Neural crest cell (in vitro differentiated cells): ENCODE measurements around the gene CCDC178. TPM values are rescaled to one million over a fixed set of nuclear protein-coding genes. Genes with fewer than 3 reads are reported as not detected.

ENCODE experiments used
- DNase-seq: peaks from one replicate; pipeline ENCODE4 v3.0.0; 2021; ENCODE audit warnings: low read depth, mixed read lengths, low spot score
- H3K27ac Mint-ChIP-seq: one replicate; pipeline ENCODE4 v1.8.0; 2021; ENCODE audit warnings: mild to moderate bottlenecking, mixed read lengths; ENCODE audit not compliant: unreplicated experiment
- H3K27me3 Mint-ChIP-seq: 2 replicates; pipeline ENCODE4 v1.8.0; 2021; ENCODE audit warnings: low read depth, mild to moderate bottlenecking, mixed read lengths
- H3K36me3 Mint-ChIP-seq: 2 replicates; pipeline ENCODE4 v1.8.0; 2021; ENCODE audit warnings: low read depth, mild to moderate bottlenecking, mixed read lengths
- H3K4me1 Mint-ChIP-seq: 2 replicates; pipeline ENCODE4 v1.8.0; 2021; ENCODE audit warnings: mixed read lengths
- H3K4me3 Mint-ChIP-seq: one replicate; pipeline ENCODE4 v1.8.0; 2021; ENCODE audit warnings: mild to moderate bottlenecking, mixed read lengths
- H3K9me3 Mint-ChIP-seq: 2 replicates; pipeline ENCODE4 v1.8.0; 2021; ENCODE audit warnings: mixed read lengths
- total RNA-seq: library from RNA; stranded (reverse); gene quantifications from 2 replicates; pipeline ENCODE4 v1.2.1, GENCODE V29; 2021
- TF ChIP-seq, protein P1 (sequence below): fragments of 200-600 bp; sonication (generic); conservative IDR thresholded peaks from 2 replicates; pipeline ENCODE4 v1.5.0; 2021; ENCODE audit warnings: antibody characterized with exemption, mild to moderate bottlenecking

The CCDC178 gene
- total RNA-seq, 1 donor from 2014 or later: 0.42 TPM

DNA sequence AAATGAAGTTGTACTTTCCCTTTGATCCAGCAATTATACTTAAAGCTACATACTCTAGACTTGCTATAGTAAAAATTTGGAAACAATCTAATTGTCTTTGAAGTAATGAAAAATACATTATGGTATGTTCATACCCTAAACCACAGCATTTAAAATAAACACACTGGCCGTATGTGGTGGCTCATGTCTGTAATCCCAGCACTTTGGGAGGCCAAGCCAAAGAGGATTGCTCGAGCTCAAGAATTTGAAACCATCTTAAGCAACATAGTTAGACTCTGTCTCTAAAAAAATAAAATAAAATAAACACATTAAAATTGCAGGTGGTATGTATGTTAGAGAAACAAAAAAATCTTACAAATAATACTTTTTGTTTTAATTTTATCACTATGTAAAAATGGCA, 459.6 kb downstream of the CCDC178 start:
- TF ChIP-seq, protein P1, sequence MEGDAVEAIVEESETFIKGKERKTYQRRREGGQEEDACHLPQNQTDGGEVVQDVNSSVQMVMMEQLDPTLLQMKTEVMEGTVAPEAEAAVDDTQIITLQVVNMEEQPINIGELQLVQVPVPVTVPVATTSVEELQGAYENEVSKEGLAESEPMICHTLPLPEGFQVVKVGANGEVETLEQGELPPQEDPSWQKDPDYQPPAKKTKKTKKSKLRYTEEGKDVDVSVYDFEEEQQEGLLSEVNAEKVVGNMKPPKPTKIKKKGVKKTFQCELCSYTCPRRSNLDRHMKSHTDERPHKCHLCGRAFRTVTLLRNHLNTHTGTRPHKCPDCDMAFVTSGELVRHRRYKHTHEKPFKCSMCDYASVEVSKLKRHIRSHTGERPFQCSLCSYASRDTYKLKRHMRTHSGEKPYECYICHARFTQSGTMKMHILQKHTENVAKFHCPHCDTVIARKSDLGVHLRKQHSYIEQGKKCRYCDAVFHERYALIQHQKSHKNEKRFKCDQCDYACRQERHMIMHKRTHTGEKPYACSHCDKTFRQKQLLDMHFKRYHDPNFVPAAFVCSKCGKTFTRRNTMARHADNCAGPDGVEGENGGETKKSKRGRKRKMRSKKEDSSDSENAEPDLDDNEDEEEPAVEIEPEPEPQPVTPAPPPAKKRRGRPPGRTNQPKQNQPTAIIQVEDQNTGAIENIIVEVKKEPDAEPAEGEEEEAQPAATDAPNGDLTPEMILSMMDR: no peak
- Mint-ChIP-seq H3K4me1 (no peaks in the 10 kb centered on the region), H3K27ac (no peak overlapping the region), H3K4me3 (no peak overlapping the region), H3K27me3 (no peaks in the 10 kb centered on the region), H3K36me3 (no peaks in the 10 kb centered on the region), H3K9me3 (peaks cover 2% of the 10 kb centered on the region)
- no peak for DNase-seq

DNA sequence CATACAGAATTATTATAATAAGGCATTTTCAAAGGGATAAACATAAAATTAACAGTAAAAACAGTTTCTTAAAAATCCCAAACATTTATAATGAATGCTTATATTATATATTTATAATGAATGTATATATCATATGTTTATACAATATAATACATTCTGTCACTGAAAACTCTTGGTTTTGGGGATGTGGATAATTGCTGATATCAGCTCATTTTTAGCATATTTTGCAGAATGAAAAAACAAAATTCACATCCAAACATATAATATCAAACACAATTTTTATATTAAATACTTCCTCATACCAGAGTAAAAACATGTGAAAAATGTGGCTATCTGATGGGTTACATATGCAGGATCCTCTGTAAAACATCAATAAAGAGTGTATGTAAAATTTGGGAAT, 465.0 kb downstream of the CCDC178 start:
- H3K4me3 Mint-ChIP-seq: no peak overlapping the region
- H3K4me1 Mint-ChIP-seq: peaks cover 11% of the 10 kb centered on the region
- H3K27me3 Mint-ChIP-seq: no peaks in the 10 kb centered on the region
- no peaks in the 10 kb centered on the region for H3K36me3 Mint-ChIP-seq
- TF ChIP-seq, protein P1: no peak
- peaks cover 4% of the 10 kb centered on the region for H3K9me3 Mint-ChIP-seq
- no peak for DNase-seq
- no peak overlapping the region for H3K27ac Mint-ChIP-seq

DNA sequence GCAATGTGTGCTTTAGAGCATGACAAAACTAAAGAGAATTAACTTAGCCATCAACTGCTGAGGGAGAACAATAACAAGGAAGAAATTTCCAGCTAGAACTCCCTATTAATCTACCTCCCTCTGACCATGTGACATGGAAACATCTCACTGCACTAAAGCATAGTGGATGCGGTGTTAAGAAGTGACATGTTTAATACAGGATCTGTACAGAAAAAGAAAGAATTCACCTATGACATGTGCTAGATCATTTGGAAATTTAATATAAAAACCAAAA, 465.4 kb downstream of the CCDC178 start:
- no peaks in the 10 kb centered on the region for H3K27me3 Mint-ChIP-seq
- no peak for DNase-seq
- TF ChIP-seq, protein P1: no peak
- H3K9me3 Mint-ChIP-seq: peaks cover 4% of the 10 kb centered on the region
- H3K27ac Mint-ChIP-seq: no peak overlapping the region
- H3K4me1 Mint-ChIP-seq: peaks cover 11% of the 10 kb centered on the region
- no peaks in the 10 kb centered on the region for H3K36me3 Mint-ChIP-seq
- H3K4me3 Mint-ChIP-seq: no peak overlapping the region

DNA sequence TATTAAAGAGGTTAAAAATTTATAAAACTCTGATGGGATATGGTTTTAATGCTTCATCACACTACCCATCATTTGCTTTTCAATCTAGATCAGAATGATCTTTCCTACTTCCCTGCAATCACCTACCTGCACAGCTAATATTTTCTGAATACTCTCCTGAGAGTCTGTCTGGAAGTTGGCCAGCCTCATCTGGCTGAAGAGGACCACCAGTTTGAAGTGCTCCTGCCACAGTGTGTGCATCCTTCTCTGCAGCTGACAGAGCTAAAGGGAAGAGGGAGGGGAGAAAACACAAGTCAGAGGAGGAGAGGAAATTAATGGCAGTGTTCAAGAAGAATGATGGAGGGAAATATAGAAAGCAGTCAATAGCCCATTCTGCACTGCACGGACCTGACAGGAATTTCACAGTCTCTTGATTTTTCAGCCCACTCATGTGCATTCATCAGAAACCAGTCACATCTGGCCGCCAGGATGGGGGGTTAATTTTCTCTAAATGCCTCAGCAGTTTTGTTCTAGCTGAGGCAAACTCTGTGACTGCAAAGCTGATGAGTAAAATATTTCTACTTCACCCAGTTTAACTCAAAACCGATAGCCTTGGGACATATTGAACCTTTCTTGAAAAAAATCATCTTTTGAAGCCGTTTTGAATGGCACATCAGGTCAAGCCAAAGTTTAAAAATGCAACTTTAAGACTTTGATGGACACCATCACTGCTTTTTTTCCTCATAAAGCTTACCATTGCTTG, 465.9 kb downstream of the CCDC178 start:
- H3K36me3 Mint-ChIP-seq: no peaks in the 10 kb centered on the region
- peaks cover 11% of the 10 kb centered on the region for H3K4me1 Mint-ChIP-seq
- H3K27ac Mint-ChIP-seq: no peak overlapping the region
- TF ChIP-seq, protein P1: no peak
- H3K27me3 Mint-ChIP-seq: no peaks in the 10 kb centered on the region
- H3K4me3 Mint-ChIP-seq: peak overlapping the region; percentile 11
- no peak for DNase-seq
- H3K9me3 Mint-ChIP-seq: peaks cover 2% of the 10 kb centered on the region

DNA sequence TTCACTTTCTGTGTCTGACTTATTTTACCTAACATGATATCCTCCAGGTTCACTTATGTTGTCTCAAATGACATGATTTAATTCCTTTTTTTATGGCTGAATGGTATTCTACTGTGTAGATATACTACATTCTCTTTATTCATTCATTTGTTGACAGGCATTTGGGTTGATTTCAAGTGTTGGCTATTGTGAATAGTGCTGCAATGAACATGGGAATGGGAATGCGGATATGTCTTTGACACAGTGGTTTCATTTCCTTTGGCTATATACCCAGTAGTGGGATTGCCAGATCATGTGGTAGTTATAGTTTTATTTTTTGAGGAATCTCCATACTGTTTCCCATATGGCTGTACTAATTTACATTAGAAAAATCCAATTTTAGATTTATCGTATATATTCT, 472.3 kb downstream of the CCDC178 start:
- Mint-ChIP-seq H3K4me3 (no peak overlapping the region), H3K27me3 (no peaks in the 10 kb centered on the region), H3K36me3 (no peaks in the 10 kb centered on the region), H3K4me1 (no peaks in the 10 kb centered on the region), H3K9me3 (peaks cover 2% of the 10 kb centered on the region), H3K27ac (no peak overlapping the region)
- TF ChIP-seq, protein P1: no peak
- DNase-seq: no peak

DNA sequence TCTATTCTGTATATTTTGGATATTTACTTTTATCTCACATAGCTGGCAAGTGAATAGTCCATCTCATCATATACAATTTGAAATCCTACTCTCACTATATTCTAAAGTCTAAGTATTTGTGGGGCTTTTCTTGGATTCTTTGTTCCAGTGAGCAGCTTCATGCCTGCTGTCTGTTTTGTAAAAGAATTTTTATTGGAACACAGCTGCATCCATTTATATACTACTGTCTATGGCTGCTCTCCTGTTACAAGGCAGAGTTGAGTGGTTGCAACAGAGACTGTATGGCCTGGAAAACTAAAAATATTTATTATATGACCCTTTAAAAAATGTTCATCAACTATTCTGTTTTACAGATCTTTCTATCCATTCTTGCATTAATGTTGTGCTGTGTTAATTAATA, 474.4 kb downstream of the CCDC178 start:
- no peak overlapping the region for H3K27ac Mint-ChIP-seq
- DNase-seq: no peak
- H3K4me1 Mint-ChIP-seq: no peaks in the 10 kb centered on the region
- no peaks in the 10 kb centered on the region for H3K36me3 Mint-ChIP-seq
- no peak overlapping the region for H3K4me3 Mint-ChIP-seq
- TF ChIP-seq, protein P1: no peak
- H3K9me3 Mint-ChIP-seq: no peaks in the 10 kb centered on the region
- H3K27me3 Mint-ChIP-seq: no peaks in the 10 kb centered on the region
